AG09309 (cell line): ENCODE results near the gene PAPOLB.

Experiments
- DNase-seq: peaks from one replicate; pipeline ENCODE4 v3.0.0-alpha.2; 2010; ENCODE audit warnings: low read depth
- H3K4me3 ChIP-seq: 2 replicates; pipeline ENCODE4 v1.5.1; 2011; ENCODE audit warnings: mild to moderate bottlenecking, low read depth, low read length, moderate library complexity; ENCODE audit not compliant: control insufficient read depth
- CTCF ChIP-seq: IDR thresholded peaks from 2 replicates; pipeline ENCODE4 v1.5.1; 2011; ENCODE audit warnings: mild to moderate bottlenecking, low read depth, low read length, inconsistent platforms; ENCODE audit not compliant: insufficient read depth, control insufficient read depth; ENCODE audit errors: missing control alignments

Gene PAPOLB

GRCh38 chr7:4871056-4871680 lies 9.3 kb upstream of the PAPOLB start:
- no peak for TF ChIP-seq CTCF
- no peak overlapping the region for H3K4me3 ChIP-seq
- no peak for DNase-seq

- no peak overlapping the region for H3K4me3 ChIP-seq
- no peak for DNase-seq
- no peak for TF ChIP-seq CTCF
These were observed 6.7 kb upstream of the PAPOLB start for GRCh38 chr7:4868493-4868892.

GRCh38 chr7:4866528-4867496 lies 5.0 kb upstream of the PAPOLB start:
- no peak overlapping the region for H3K4me3 ChIP-seq
- no peak for TF ChIP-seq CTCF
- no peak for DNase-seq

GRCh38 chr7:4862156-4862555 lies 326 bp upstream of the PAPOLB start:
- no peak overlapping the region for H3K4me3 ChIP-seq
- no peak for TF ChIP-seq CTCF
- no peak for DNase-seq

GRCh38 chr7:4861227-4861626 lies 603 bp downstream of the PAPOLB start:
- no peak for TF ChIP-seq CTCF
- no peak overlapping the region for H3K4me3 ChIP-seq
- no peak for DNase-seq

- DNase-seq = no peak
- no peak for TF ChIP-seq CTCF
- H3K4me3 ChIP-seq = no peak overlapping the region
These were observed 4.6 kb downstream of the PAPOLB start for GRCh38 chr7:4857189-4857588.
